ENCODE results near the gene WDR73.

- TF ChIP-seq CTCF (conservative IDR thresholded peaks at IDR 0.05), result no peak
- no peak for TF ChIP-seq EZH2 (IDR thresholded peaks at IDR 0.05; ENCODE audit: low read depth)
These were observed 33.5 kb downstream of the WDR73 start for GRCh38 chr15:84620626-84621025.
